HUDEP-2 (cell line): ENCODE results near the gene TBX15.

ENCODE experiments used
- DNase-seq, 76 experiments: peaks; one replicate each; lab custom pipeline; 2025; ENCODE audit not compliant: unreplicated experiment in 76 of 76; lab: John Stamatoyannopoulos, UW

The TBX15 gene

GRCh38 chr1:119002028-119002686 lies 14.0 kb upstream of the TBX15 start:
- DNase-seq, result peak in 2 of 76 experiments; percentile 8

- DNase-seq, result no peak
Observed at GRCh38 chr1:119001181-119002027, 13.3 kb upstream of the TBX15 start.

GRCh38 chr1:119000371-119001180 lies 12.4 kb upstream of the TBX15 start:
- no peak for DNase-seq

GRCh38 chr1:118999348-119000071 lies 11.4 kb upstream of the TBX15 start:
- DNase-seq, result no peak

GRCh38 chr1:118998171-118998570 lies 10.0 kb upstream of the TBX15 start:
- DNase-seq, result no peak

- no peak for DNase-seq
Observed at GRCh38 chr1:118997225-118997624, 9.1 kb upstream of the TBX15 start.

GRCh38 chr1:118995312-118996016 lies 7.3 kb upstream of the TBX15 start:
- DNase-seq, result no peak

- DNase-seq, result no peak
Observed at GRCh38 chr1:118993700-118994026, 5.5 kb upstream of the TBX15 start.

- no peak for DNase-seq
Observed at GRCh38 chr1:118992868-118993699, 4.9 kb upstream of the TBX15 start.

GRCh38 chr1:118992237-118992825 lies 4.2 kb upstream of the TBX15 start:
- DNase-seq, result no peak

GRCh38 chr1:118991448-118991847 lies 3.3 kb upstream of the TBX15 start:
- DNase-seq, result no peak

- no peak for DNase-seq
Observed at GRCh38 chr1:118990513-118991152, 2.5 kb upstream of the TBX15 start.

GRCh38 chr1:118989878-118990378 lies 1.8 kb upstream of the TBX15 start:
- DNase-seq, result no peak

GRCh38 chr1:118989006-118989815 lies 1.1 kb upstream of the TBX15 start:
- no peak for DNase-seq

- DNase-seq, result no peak
Observed at GRCh38 chr1:118987468-118988185, 516 bp downstream of the TBX15 start.

GRCh38 chr1:118986555-118987467 lies 1.3 kb downstream of the TBX15 start:
- no peak for DNase-seq
